Measurements from ENCODE around the gene RIT1. TPM values are rescaled to one million over a fixed set of nuclear protein-coding genes. Genes with fewer than 3 reads are reported as not detected.

RIT1 gene
- total and polyA plus RNA-seq, 8 donors: 4.2 to 15.1 (median 8.1) TPM

DNA sequence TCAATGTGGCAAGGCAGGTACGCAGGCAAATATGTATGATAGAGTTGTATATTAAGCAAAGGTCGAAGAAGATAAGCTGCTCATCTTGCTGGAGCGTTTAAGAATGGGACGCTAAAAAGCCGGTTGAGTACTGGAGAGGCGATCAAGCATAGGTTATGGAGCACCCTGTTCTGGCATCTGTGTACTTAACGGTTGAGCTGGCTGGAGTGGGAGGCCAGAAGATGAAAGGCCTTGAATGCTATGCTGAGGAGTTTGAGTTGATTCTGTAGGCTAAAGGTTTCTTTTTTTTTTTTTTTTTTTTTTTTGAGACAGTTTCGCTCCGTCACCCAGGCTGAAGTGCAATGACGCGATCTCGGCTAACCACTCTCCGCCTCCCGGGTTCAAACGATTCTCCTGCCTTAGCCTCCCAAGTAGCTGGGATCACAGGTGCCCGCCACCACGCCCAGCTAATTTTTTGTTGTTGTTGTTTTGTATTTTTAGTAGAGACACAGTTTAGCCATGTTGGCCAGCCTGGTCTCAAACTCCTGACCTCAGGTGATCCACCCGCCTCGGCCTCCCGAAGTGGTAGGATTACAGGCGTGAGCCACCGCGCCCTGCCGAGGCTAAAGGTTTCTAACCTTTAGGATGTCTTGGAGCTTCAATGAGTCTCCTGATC is 23.9 kb upstream of the RIT1 start:
- peak in 2 of 4 donors; percentile 2 to 6 for ATAC-seq
- H3K27ac ChIP-seq: peak overlapping the region; percentile 54 to 86 (median 75)
- peak overlapping the region; percentile 13 to 85 (median 55) for H3K4me3 ChIP-seq
- H3K27me3 ChIP-seq: no peaks in the 10 kb centered on the region
- no peak for DNase-seq
- intact Hi-C loops (cut with DNase I): loop anchor here in 1 of 3 donors (5.0 kb wide), 1 partner anchor 47 kb away; no protein-coding TSS in a partner anchor
- TF ChIP-seq, protein P1, sequence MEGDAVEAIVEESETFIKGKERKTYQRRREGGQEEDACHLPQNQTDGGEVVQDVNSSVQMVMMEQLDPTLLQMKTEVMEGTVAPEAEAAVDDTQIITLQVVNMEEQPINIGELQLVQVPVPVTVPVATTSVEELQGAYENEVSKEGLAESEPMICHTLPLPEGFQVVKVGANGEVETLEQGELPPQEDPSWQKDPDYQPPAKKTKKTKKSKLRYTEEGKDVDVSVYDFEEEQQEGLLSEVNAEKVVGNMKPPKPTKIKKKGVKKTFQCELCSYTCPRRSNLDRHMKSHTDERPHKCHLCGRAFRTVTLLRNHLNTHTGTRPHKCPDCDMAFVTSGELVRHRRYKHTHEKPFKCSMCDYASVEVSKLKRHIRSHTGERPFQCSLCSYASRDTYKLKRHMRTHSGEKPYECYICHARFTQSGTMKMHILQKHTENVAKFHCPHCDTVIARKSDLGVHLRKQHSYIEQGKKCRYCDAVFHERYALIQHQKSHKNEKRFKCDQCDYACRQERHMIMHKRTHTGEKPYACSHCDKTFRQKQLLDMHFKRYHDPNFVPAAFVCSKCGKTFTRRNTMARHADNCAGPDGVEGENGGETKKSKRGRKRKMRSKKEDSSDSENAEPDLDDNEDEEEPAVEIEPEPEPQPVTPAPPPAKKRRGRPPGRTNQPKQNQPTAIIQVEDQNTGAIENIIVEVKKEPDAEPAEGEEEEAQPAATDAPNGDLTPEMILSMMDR (IDR thresholded peaks at IDR 0.05): no peak
- H3K9me3 ChIP-seq: no peaks in the 10 kb centered on the region
- peaks cover 0 to 15% (median 0%) of the 10 kb centered on the region in 3 donors for H3K36me3 ChIP-seq
- H3K4me1 ChIP-seq: peaks cover 22 to 35% (median 28%) of the 10 kb centered on the region in 3 donors
- WGBS, 2 donors: 74 to 77% methylated on average over 24 of the region's 24 CpGs
- no peak for FAIRE-seq

DNA sequence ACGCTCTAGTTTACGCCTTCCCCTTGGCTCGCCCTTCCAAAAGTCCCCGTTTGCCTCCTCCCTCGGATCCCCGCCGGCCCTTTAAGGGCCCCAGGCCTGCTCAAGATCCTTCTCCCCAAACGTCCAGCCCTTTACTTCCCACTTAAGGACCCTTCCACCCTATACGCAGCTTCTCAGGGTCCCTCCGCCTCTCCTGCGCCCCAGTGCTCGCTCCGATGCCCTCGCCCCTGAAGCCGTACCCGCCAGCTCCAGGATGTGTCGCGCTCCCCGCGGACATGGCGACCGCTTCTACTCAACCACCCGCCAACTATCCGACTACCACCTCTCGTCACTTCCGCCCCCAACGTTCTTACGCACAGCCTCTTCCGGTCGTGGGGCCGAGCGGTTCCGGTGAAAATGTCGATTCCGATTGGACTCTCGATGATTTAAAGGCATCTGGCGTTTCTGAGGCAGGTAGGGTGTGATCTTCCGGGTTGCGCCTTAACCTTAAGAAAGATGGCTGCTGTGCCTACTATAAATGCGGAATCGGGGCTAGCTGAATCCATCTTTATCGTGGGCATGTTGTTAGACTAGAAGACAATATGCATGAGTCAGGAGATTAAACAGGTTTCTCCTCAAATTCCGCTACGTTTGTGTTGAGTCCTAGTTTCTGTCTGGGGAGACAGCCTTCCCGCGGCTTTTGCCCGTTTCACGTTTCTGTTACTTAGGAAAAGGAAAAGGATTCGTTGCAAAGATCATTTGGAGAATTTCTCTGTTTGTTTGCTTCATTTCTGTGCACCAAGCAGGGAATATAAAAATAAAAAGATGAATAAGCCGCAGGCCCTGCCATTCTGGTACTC is 23.2 kb upstream of the RIT1 start, which contains the start of gene KHDC4:
TSS of gene KHDC4 (minus strand) at position 317 of the 839 bp plus-strand sequence. CDS start at position 277, 40 bp downstream.
- peak; percentile 96 for FAIRE-seq
- ATAC-seq: peak; percentile 96 to 98 (median 97)

DNA sequence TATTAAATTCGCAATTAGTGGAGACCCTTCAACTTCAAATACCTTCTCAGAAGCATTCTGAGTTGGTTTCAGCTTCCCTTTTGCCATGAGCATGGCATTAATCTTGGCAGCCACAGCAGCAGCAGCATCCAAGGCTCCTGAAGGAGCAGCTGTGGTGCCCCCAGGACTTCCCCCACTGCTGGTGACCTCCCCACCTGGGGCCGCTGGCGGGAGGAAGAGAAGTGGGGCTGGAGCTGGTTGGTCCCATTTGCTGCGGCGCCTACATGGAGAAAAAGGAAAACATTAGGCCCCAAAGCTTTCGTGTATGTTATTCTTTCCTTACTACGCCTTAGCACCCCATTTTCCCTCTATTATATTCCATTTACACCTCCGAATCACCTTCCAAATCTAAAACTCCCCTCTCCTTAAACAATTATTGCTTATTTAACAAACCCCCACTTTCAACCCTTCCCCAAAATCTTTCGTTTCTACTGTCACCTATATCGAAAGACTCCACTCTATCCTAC is 22.5 kb upstream of the RIT1 start:
- Histone ChIP-seq H3K27ac (peak overlapping the region; percentile 79 to 87 (median 86)), H3K4me3 (peak overlapping the region; percentile 56 to 85 (median 78)), H3K36me3 (peaks cover 0 to 28% (median 4%) of the 10 kb centered on the region in 3 donors), H3K27me3 (no peaks in the 10 kb centered on the region), H3K9me3 (no peaks in the 10 kb centered on the region), H3K4me1 (peaks cover 22 to 38% (median 30%) of the 10 kb centered on the region in 3 donors)
- DNase-seq: no peak
- no peak for FAIRE-seq
- peak in 1 of 4 donors; percentile 19 for ATAC-seq
- TF ChIP-seq, protein P1 (IDR thresholded peaks at IDR 0.05): no peak
- 1 to 3% methylated on average over 10 of the region's 10 CpGs for WGBS, 2 donors
- intact Hi-C loops (cut with DNase I): no loop called here

More for the DNA sequence above, 23.2 kb upstream of the RIT1 start, which contains the start of gene KHDC4:
- Histone ChIP-seq H3K4me1 (peaks cover 22 to 38% (median 30%) of the 10 kb centered on the region in 3 donors), H3K27ac (peak within 1 kb of the TSS; percentile 79 to 87 (median 86)), H3K4me3 (peak within 1 kb of the TSS; percentile 56 to 85 (median 78)), H3K36me3 (peaks cover 0 to 21% (median 3%) of the 10 kb centered on the region in 3 donors), H3K9me3 (no peaks in the 10 kb centered on the region), H3K27me3 (no peaks in the 10 kb centered on the region)
- intact Hi-C loops (cut with DNase I): no loop called here
- 0 to 1% methylated on average over 50 of the region's 50 CpGs for WGBS, 2 donors
- peak; percentile 88 to 96 (median 96) for DNase-seq
- TF ChIP-seq, protein P1 (IDR thresholded peaks at IDR 0.05): no peak

DNA sequence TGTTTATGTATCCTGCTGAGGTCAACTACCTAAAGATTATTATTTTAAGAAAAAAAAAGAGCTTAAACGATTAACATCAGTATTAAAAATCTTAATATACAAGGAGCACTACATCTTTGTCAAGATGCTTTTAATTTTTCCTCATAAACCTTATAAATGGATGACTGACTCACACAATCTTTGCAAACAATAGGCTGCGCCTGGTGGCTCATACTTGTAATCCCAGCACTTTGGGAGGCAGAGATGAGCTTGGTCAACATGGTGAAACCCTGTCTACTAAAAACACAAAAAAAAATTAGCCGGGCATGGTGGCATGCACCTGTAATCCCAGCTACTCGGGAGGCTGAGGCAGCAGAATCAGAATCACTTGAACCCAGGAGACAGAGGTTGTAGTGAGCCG is 21.3 kb upstream of the RIT1 start:
- ATAC-seq (no peak), DNase-seq (no peak), FAIRE-seq (no peak)
- intact Hi-C loops (cut with DNase I): no loop called here
- TF ChIP-seq, protein P1 (IDR thresholded peaks at IDR 0.05): no peak
- Histone ChIP-seq H3K4me3 (peak overlapping the region in 2 of 4 donors; percentile 83 to 85), H3K9me3 (no peaks in the 10 kb centered on the region), H3K4me1 (peaks cover 22 to 38% (median 30%) of the 10 kb centered on the region in 3 donors), H3K27me3 (no peaks in the 10 kb centered on the region), H3K36me3 (peaks cover 0 to 40% (median 9%) of the 10 kb centered on the region in 3 donors), H3K27ac (no peak overlapping the region)
- 46 to 61% methylated on average over 5 of the region's 5 CpGs for whole genome bisulfite sequencing, 2 donors
